ENCODE data around the gene FAM171A1.

DNA sequence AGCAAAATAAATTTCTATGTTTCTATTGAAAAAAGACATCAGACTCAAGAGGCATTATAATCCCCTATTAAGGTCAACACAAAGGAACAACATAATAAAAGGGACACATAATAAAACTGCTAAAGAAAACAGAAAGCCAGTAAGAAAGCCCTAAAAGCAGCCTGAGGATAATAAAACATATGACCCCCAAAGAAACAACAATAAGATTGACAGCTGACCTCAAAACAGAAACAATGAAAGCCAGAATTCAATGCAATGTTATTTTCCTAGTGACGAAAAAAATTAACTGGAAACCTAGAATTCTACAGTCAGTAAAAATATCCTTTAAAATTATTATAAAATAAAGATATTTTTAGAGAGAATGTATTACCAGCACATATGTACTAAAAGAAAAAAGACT is 44.9 kb upstream of the FAM171A1 start:
- TF ChIP-seq POLR2AphosphoS5 (IDR thresholded peaks at IDR 0.05; ENCODE audit: low read depth, low read length) = no peak
- TF ChIP-seq, protein P1, sequence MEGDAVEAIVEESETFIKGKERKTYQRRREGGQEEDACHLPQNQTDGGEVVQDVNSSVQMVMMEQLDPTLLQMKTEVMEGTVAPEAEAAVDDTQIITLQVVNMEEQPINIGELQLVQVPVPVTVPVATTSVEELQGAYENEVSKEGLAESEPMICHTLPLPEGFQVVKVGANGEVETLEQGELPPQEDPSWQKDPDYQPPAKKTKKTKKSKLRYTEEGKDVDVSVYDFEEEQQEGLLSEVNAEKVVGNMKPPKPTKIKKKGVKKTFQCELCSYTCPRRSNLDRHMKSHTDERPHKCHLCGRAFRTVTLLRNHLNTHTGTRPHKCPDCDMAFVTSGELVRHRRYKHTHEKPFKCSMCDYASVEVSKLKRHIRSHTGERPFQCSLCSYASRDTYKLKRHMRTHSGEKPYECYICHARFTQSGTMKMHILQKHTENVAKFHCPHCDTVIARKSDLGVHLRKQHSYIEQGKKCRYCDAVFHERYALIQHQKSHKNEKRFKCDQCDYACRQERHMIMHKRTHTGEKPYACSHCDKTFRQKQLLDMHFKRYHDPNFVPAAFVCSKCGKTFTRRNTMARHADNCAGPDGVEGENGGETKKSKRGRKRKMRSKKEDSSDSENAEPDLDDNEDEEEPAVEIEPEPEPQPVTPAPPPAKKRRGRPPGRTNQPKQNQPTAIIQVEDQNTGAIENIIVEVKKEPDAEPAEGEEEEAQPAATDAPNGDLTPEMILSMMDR (IDR thresholded peaks at IDR 0.05) = no peak
- TF ChIP-seq TCF7L2 (IDR thresholded peaks at IDR 0.05; ENCODE audit: low read depth, low read length) = no peak
